ENCODE measurements around the gene KCNA2. TPM values are rescaled to one million over a fixed set of nuclear protein-coding genes. Genes with fewer than 3 reads are reported as not detected.

KCNA2 gene
- total RNA-seq, 4 donors from 2014 or later = 0.31 to 2.9 (median 1.0) TPM

DNA sequence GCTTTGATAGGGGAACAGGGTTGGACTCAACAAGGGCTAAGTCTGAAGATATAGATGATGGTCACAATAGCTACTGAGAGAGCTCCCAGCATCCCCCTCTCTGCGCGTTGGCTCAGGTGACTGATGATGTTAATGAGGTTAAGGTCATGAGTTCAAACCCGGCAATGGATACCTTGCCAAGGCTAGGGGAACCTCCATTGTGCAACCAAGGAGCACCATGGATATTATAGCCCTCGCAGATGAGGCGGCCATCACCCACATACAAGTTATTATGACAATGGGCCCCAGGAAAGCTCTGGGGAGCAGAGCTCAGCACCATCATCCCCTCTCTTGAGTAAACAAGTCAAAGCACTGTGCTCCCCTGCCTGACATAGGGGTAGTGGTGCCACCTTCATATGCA is 8.2 kb downstream of the KCNA2 start:
- no peak for DNase-seq
- no peak overlapping the region for H3K27ac ChIP-seq
- no peaks in the 10 kb centered on the region for H3K36me3 ChIP-seq
- intact Hi-C loops (cut with DNase I; ENCODE audit: low total_unique reads) (no loop called here), in situ Hi-C loops (cut with MboI; ENCODE audit: low sequenced_read_pairs in 4 of 4) (no loop called here)
- no peaks in the 10 kb centered on the region for H3K4me1 ChIP-seq
- TF ChIP-seq POLR2A (IDR thresholded peaks at IDR 0.05) = no peak
- TF ChIP-seq, protein P1, sequence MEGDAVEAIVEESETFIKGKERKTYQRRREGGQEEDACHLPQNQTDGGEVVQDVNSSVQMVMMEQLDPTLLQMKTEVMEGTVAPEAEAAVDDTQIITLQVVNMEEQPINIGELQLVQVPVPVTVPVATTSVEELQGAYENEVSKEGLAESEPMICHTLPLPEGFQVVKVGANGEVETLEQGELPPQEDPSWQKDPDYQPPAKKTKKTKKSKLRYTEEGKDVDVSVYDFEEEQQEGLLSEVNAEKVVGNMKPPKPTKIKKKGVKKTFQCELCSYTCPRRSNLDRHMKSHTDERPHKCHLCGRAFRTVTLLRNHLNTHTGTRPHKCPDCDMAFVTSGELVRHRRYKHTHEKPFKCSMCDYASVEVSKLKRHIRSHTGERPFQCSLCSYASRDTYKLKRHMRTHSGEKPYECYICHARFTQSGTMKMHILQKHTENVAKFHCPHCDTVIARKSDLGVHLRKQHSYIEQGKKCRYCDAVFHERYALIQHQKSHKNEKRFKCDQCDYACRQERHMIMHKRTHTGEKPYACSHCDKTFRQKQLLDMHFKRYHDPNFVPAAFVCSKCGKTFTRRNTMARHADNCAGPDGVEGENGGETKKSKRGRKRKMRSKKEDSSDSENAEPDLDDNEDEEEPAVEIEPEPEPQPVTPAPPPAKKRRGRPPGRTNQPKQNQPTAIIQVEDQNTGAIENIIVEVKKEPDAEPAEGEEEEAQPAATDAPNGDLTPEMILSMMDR (IDR thresholded peaks at IDR 0.05 in 4 of 5, conservative IDR thresholded peaks at IDR 0.05 in 1 of 5) = no peak
- no peaks in the 10 kb centered on the region for H3K9me3 ChIP-seq
- ATAC-seq = no peak
- no peaks in the 10 kb centered on the region for H3K27me3 ChIP-seq
- no peak overlapping the region for H3K4me3 ChIP-seq

DNA sequence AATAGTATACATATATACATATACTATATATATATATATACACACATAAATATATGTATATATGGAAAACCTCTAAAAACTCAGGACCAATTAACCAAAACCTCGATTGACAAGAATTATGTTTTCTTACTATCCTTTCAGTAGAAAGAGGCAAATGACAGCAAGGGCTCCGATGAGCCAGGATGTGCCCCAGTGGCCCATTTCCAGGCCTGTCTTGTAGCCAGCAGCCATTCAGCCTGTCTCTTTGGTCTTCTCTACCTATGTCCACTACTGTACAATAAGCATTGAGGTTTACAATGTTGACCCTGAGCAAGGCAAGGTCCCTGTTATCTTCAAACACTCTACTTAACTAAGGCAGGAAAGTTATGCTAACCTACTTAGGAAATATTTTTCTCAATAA is 9.8 kb downstream of the KCNA2 start:
- no peak for TF ChIP-seq POLR2A (IDR thresholded peaks at IDR 0.05)
- TF ChIP-seq, protein P1 (IDR thresholded peaks at IDR 0.05 in 4 of 5, conservative IDR thresholded peaks at IDR 0.05 in 1 of 5) = no peak
- no peak overlapping the region for H3K27ac ChIP-seq
- H3K4me3 ChIP-seq = no peak overlapping the region
- intact Hi-C loops (cut with DNase I; ENCODE audit: low total_unique reads) (no loop called here), in situ Hi-C loops (cut with MboI; ENCODE audit: low sequenced_read_pairs in 4 of 4) (no loop called here)
- no peaks in the 10 kb centered on the region for H3K27me3 ChIP-seq
- ATAC-seq (no peak), DNase-seq (no peak)
- H3K9me3 ChIP-seq = no peaks in the 10 kb centered on the region
- no peaks in the 10 kb centered on the region for H3K4me1 ChIP-seq
- no peaks in the 10 kb centered on the region for H3K36me3 ChIP-seq

DNA sequence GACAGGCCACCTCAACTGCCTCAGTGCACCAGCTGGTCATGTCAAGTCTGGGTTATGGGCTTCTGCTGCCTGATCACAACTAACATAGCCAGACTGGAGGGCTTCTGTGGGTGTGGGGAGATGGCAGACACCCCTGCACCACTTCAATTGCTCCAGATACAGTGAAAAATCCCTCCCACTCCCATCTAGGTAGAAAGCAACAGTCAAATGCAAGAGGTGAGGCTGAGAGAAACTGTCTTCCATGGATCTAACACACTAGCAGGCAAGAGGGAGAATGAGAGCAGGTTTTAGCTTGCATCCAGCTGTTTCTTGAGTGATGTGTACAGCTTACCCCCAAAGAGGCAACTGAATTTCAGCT is 10.8 kb downstream of the KCNA2 start:
- intact Hi-C loops (cut with DNase I; ENCODE audit: low total_unique reads) (no loop called here), in situ Hi-C loops (cut with MboI; ENCODE audit: low sequenced_read_pairs in 4 of 4) (no loop called here)
- DNase-seq = no peak
- H3K27me3 ChIP-seq = no peaks in the 10 kb centered on the region
- H3K4me3 ChIP-seq = no peak overlapping the region
- ATAC-seq = no peak
- TF ChIP-seq, protein P1 (IDR thresholded peaks at IDR 0.05 in 4 of 5, conservative IDR thresholded peaks at IDR 0.05 in 1 of 5) = no peak
- no peak for TF ChIP-seq POLR2A (IDR thresholded peaks at IDR 0.05)
- no peaks in the 10 kb centered on the region for H3K9me3 ChIP-seq
- H3K27ac ChIP-seq = no peak overlapping the region
- no peaks in the 10 kb centered on the region for H3K4me1 ChIP-seq
- no peaks in the 10 kb centered on the region for H3K36me3 ChIP-seq

GRCh38 chr1:110594456-110595352 is 11.5 kb downstream of the KCNA2 start:
- no peak overlapping the region for H3K4me3 ChIP-seq
- H3K4me1 ChIP-seq = no peaks in the 10 kb centered on the region
- TF ChIP-seq POLR2A (IDR thresholded peaks at IDR 0.05) = no peak
- TF ChIP-seq, protein P1 (IDR thresholded peaks at IDR 0.05 in 4 of 5, conservative IDR thresholded peaks at IDR 0.05 in 1 of 5) = no peak
- ATAC-seq = peak in 1 of 2 donors; percentile 21
- no peaks in the 10 kb centered on the region for H3K27me3 ChIP-seq
- H3K36me3 ChIP-seq = no peaks in the 10 kb centered on the region
- H3K9me3 ChIP-seq = no peaks in the 10 kb centered on the region
- intact Hi-C loops (cut with DNase I; ENCODE audit: low total_unique reads) (no loop called here), in situ Hi-C loops (cut with MboI; ENCODE audit: low sequenced_read_pairs in 4 of 4) (no loop called here)
- no peak for DNase-seq
- H3K27ac ChIP-seq = no peak overlapping the region

All from gastrocnemius medialis (tissue), 4 donors.